HepG2 (cell line): ENCODE measurements around the gene CCNF.

Experiments used
- ELK4 ChIP-seq: sonication (generic); formaldehyde crosslinking; IDR thresholded peaks from 2 replicates; pipeline ENCODE4 v1.9.0; 2021; ENCODE audit warnings: missing genetic modification reagents, borderline replicate concordance
- ZNF530 ChIP-seq: sonication (generic); formaldehyde crosslinking; IDR thresholded peaks from 2 replicates; pipeline ENCODE4 v1.5.0; 2020; ENCODE audit warnings: low read depth, mild to moderate bottlenecking, missing genetic modification reagents

GRCh38 chr16:2501946-2502895, 73.0 kb downstream of the CCNF start:
- TF ChIP-seq ELK4 (no peak), ZNF530 (CRISPR knock-in tag) (no peak)
